Endothelial cell of umbilical vein (primary cell): ENCODE results near the gene SYN1. TPM values are rescaled to one million over a fixed set of nuclear protein-coding genes. Genes with fewer than 3 reads are reported as not detected.

Source experiments
- BruUV-seq: library from RNA; stranded (reverse); fragments of 400-500 nt; replicated peaks from 2 replicates; lab custom pipeline; 2021; lab: Mats Ljungman, UMichigan
- CTCF ChIA-PET: fragments of 300-600, 350-600 bp; sonication (Branson Sonifier 250); formaldehyde crosslinking; loops from one replicate; lab custom pipeline; 2021; ENCODE audit warnings: antibody characterized with exemption, inconsistent platforms; lab: Charles Lee
- POLR2A ChIA-PET: fragments of 300-600, 350-600 bp; sonication (Branson Sonifier 250); formaldehyde crosslinking; loops from one replicate; lab custom pipeline; 2021; ENCODE audit warnings: antibody characterized with exemption, inconsistent platforms; lab: Charles Lee
- DNase-seq: peaks from one replicate; pipeline ENCODE4 v3.0.0-alpha.2; 2011; ENCODE audit warnings: low read depth, low spot score
- FAIRE-seq: peaks from 2 replicates; lab custom pipeline; 2011; peaks lifted over from hg19 to GRCh38; lab: Jason Lieb, UNC
- H2AFZ ChIP-seq: 2 replicates; pipeline ENCODE4 v1.6.0; 2012; ENCODE audit warnings: low read depth, low read length, control low read depth, inconsistent platforms
- H3K27ac ChIP-seq: 2 replicates; pipeline ENCODE4 v1.5.1; 2011; ENCODE audit warnings: low read depth, mild to moderate bottlenecking, control low read depth, low read length, moderate library complexity; ENCODE audit not compliant: insufficient read depth
- H3K27me3 ChIP-seq, 2 experiments: 2 replicates each; pipeline versions ENCODE4 v1.6.0 to v1.6.1; 2011; ENCODE audit warnings: low read length in 2 of 2, mixed read lengths in 1 of 2; ENCODE audit not compliant: control insufficient read depth in 2 of 2, insufficient read depth in 2 of 2
- H3K36me3 ChIP-seq, 2 experiments: 2 replicates in 1 of 2; 3 replicates in 1 of 2; pipeline ENCODE4 v1.5.1; 2011; ENCODE audit warnings: low read length in 2 of 2, mild to moderate bottlenecking in 1 of 2, moderate library complexity in 1 of 2; ENCODE audit not compliant: control insufficient read depth in 2 of 2, insufficient read depth in 2 of 2; ENCODE audit errors: extremely low read depth in 1 of 2
- H3K4me1 ChIP-seq: 3 replicates; pipeline ENCODE4 v1.5.1; 2011; ENCODE audit warnings: mild to moderate bottlenecking, low read length; ENCODE audit not compliant: control insufficient read depth, insufficient read depth; ENCODE audit errors: extremely low read depth
- H3K4me2 ChIP-seq: 2 replicates; pipeline ENCODE4 v1.6.1; 2011; ENCODE audit warnings: low read length, control low read depth, mixed read lengths; ENCODE audit not compliant: insufficient read depth
- H3K4me3 ChIP-seq, 3 experiments: fragments of 200-600 bp in 1 of 3; sonication (generic), shearing (Covaris generic) in 1 of 3; replicated peaks in 1 of 3; 2 replicates each; pipeline ENCODE4 v1.5.1; 2011 to 2016; ENCODE audit warnings: control low read depth in 3 of 3, low read length in 3 of 3, mild to moderate bottlenecking in 2 of 3, inconsistent platforms in 1 of 3, low read depth in 1 of 3, moderate library complexity in 1 of 3; ENCODE audit not compliant: insufficient read depth in 1 of 3
- H3K79me2 ChIP-seq: 2 replicates; pipeline ENCODE4 v1.6.0; 2012; ENCODE audit warnings: low read length, inconsistent platforms; ENCODE audit not compliant: control insufficient read depth, insufficient read depth
- H3K9ac ChIP-seq: replicated peaks from 2 replicates; pipeline ENCODE3; 2011; ENCODE audit warnings: low read length, control low read depth; ENCODE audit not compliant: insufficient read depth; ENCODE audit errors: extremely low read depth
- H3K9me1 ChIP-seq: replicated peaks from 3 replicates; pipeline ENCODE4 v1.6.0; 2011; ENCODE audit warnings: mild to moderate bottlenecking, low read length; ENCODE audit not compliant: control insufficient read depth, insufficient read depth; ENCODE audit errors: extremely low read depth
- H3K9me3 ChIP-seq: replicated peaks from 2 replicates; pipeline ENCODE4 v1.5.1; 2012; ENCODE audit warnings: low read length, inconsistent platforms; ENCODE audit not compliant: control insufficient read depth, insufficient read depth
- H4K20me1 ChIP-seq: replicated peaks from 2 replicates; pipeline ENCODE3; 2011; ENCODE audit warnings: mild to moderate bottlenecking, low read length; ENCODE audit not compliant: control insufficient read depth, insufficient read depth; ENCODE audit errors: extremely low read depth
- EZH2 ChIP-seq: IDR thresholded peaks from 2 replicates; pipeline ENCODE4 v1.6.1; 2012; ENCODE audit warnings: borderline replicate concordance, low read depth, mild to moderate bottlenecking, moderate library complexity, low read length, inconsistent platforms; ENCODE audit not compliant: severe bottlenecking
- FOS ChIP-seq: IDR thresholded peaks from 2 replicates; pipeline ENCODE4 v1.6.1; 2011; ENCODE audit warnings: mild to moderate bottlenecking, low read length, moderate library complexity, borderline replicate concordance; ENCODE audit not compliant: insufficient read depth
- GATA2 ChIP-seq: IDR thresholded peaks from 2 replicates; pipeline ENCODE4 v1.7.0; 2011; ENCODE audit warnings: low read depth, mild to moderate bottlenecking, moderate library complexity, mixed read lengths, low read length; ENCODE audit not compliant: insufficient read length, insufficient read depth
- JUN ChIP-seq: IDR thresholded peaks from 2 replicates; pipeline ENCODE4 v1.6.1; 2011; ENCODE audit warnings: borderline replicate concordance, low read depth; ENCODE audit not compliant: insufficient read length, insufficient read depth
- MYC ChIP-seq: IDR thresholded peaks from one replicate; pipeline ENCODE4 v1.6.1; 2011; ENCODE audit warnings: mild to moderate bottlenecking, low read depth, low read length
- POLR2A ChIP-seq: IDR thresholded peaks from 2 replicates; pipeline ENCODE4 v1.6.1; 2012; ENCODE audit warnings: low read depth, mild to moderate bottlenecking, control low read depth, low read length
- POLR2AphosphoS5 ChIP-seq: IDR thresholded peaks from 2 replicates; pipeline ENCODE4 v1.6.1; 2012; ENCODE audit warnings: low read depth, mild to moderate bottlenecking, control low read depth, low read length, moderate library complexity; ENCODE audit not compliant: insufficient read depth
- dilution Hi-C: fragments of 300-500 bp; cut with MboI; formaldehyde crosslinking; loops from one replicate; pipeline ENCODE4 v1.15.0; 2019; ENCODE audit warnings: low sequenced_read_pairs; ENCODE audit not compliant: extremely low pct_ligation_motif_present
- intact Hi-C: fragments of 100-400 bp; cut with micrococcal nuclease; formaldehyde crosslinking; loops from one replicate; pipeline ENCODE4 v1.10.0; 2022
- polyA plus RNA-seq, 4 experiments: library from polyadenylated mRNA; depleted of rRNA in 3 of 4; stranded (reverse) in 3 of 4; unstranded in 1 of 4; fragments of >200 nt; gene quantifications; 2 replicates each; pipeline versions ENCODE4 v1.2.1 to v1.2.3, GENCODE V29; 2011 to 2012; ENCODE audit warnings: missing spikeins in 1 of 4
- total RNA-seq: library from RNA; stranded (reverse); gene quantifications from 2 replicates; pipeline ENCODE4 v1.2.3, GENCODE V29; 2021
- TF ChIP-seq, protein P1 (sequence below): IDR thresholded peaks from 2 replicates; pipeline ENCODE4 v1.6.1; 2011; ENCODE audit not compliant: insufficient read depth, insufficient read length
- TF ChIP-seq, protein P2 (sequence below), 2 donors: IDR thresholded peaks; 1 replicate in 1 of 2; 2 replicates in 1 of 2; pipeline ENCODE4 v1.5.1; 2011; ENCODE audit warnings: low read length in 2 of 2, mild to moderate bottlenecking in 2 of 2, moderate library complexity in 2 of 2, control low read depth in 1 of 2, inconsistent platforms in 1 of 2, low read depth in 1 of 2; ENCODE audit not compliant: insufficient read depth in 1 of 2; ENCODE audit errors: extremely low read depth in 1 of 2

The SYN1 gene
- total and polyA plus RNA-seq, 2 donors (not counting 3 experiments of a cell fraction or from before 2014, with no cell fraction given): not detected

GRCh38 chrX:47632666-47633065, 13.0 kb upstream of the SYN1 start:
- no peaks in the 10 kb centered on the region for H3K9me1 ChIP-seq
- no peaks in the 10 kb centered on the region for H4K20me1 ChIP-seq
- H3K9ac ChIP-seq: no peak overlapping the region
- peaks cover 9% of the 10 kb centered on the region for H3K4me1 ChIP-seq
- no peak overlapping the region for H3K4me3 ChIP-seq
- TF ChIP-seq GATA2 (no peak), POLR2AphosphoS5 (no peak), POLR2A (no peak), EZH2 (no peak), FOS (no peak), JUN (no peak), MYC (no peak)
- TF ChIP-seq, protein P1, sequence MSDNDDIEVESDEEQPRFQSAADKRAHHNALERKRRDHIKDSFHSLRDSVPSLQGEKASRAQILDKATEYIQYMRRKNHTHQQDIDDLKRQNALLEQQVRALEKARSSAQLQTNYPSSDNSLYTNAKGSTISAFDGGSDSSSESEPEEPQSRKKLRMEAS: no peak
- TF ChIP-seq, protein P2, sequence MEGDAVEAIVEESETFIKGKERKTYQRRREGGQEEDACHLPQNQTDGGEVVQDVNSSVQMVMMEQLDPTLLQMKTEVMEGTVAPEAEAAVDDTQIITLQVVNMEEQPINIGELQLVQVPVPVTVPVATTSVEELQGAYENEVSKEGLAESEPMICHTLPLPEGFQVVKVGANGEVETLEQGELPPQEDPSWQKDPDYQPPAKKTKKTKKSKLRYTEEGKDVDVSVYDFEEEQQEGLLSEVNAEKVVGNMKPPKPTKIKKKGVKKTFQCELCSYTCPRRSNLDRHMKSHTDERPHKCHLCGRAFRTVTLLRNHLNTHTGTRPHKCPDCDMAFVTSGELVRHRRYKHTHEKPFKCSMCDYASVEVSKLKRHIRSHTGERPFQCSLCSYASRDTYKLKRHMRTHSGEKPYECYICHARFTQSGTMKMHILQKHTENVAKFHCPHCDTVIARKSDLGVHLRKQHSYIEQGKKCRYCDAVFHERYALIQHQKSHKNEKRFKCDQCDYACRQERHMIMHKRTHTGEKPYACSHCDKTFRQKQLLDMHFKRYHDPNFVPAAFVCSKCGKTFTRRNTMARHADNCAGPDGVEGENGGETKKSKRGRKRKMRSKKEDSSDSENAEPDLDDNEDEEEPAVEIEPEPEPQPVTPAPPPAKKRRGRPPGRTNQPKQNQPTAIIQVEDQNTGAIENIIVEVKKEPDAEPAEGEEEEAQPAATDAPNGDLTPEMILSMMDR (IDR thresholded peaks at IDR 0.05; ENCODE audit: extremely low read depth in 1 of 2, insufficient read depth in 1 of 2, low read depth in 1 of 2, low read length in 2 of 2): no peak
- H3K27ac ChIP-seq: no peak overlapping the region
- ChIA-PET CTCF (no interaction called here), POLR2A (no interaction called here)
- intact Hi-C loops (no loop called here), dilution Hi-C loops (no loop called here)
- DNase-seq (no peak), FAIRE-seq (no peak)
- BruUV-seq: no TSS peak
- H2AFZ ChIP-seq: no peak overlapping the region
- no peak overlapping the region for H3K4me2 ChIP-seq
- H3K27me3 ChIP-seq: no peaks in the 10 kb centered on the region
- no peaks in the 10 kb centered on the region for H3K79me2 ChIP-seq
- H3K9me3 ChIP-seq: no peaks in the 10 kb centered on the region
- H3K36me3 ChIP-seq: peaks cover 0 to 5% of the 10 kb centered on the region in 2 experiments
